H1 (cell line): ENCODE measurements around the gene CADM2. TPM values are rescaled to one million over a fixed set of nuclear protein-coding genes. Genes with fewer than 3 reads are reported as not detected.

Experiments
- BACH1 ChIP-seq: IDR thresholded peaks from 2 replicates; pipeline ENCODE4 v1.6.1; 2012; ENCODE audit warnings: low read length, improper control_type of control experiment
- CHD7 ChIP-seq: fragments of 300-600 bp; sonication (generic); IDR thresholded peaks from 2 replicates; pipeline ENCODE4 v1.7.1; 2012; ENCODE audit warnings: low read length, moderate library complexity, mild to moderate bottlenecking, inconsistent platforms; ENCODE audit not compliant: insufficient replicate concordance
- EP300 ChIP-seq, 2 experiments: IDR thresholded peaks; 1 replicate in 1 of 2; 2 replicates in 1 of 2; pipeline ENCODE4 v1.6.1; 2011 to 2012; ENCODE audit warnings: low read depth in 2 of 2, low read length in 2 of 2, mild to moderate bottlenecking in 2 of 2, borderline replicate concordance in 1 of 2, inconsistent platforms in 1 of 2, moderate library complexity in 1 of 2
- HDAC2 ChIP-seq, 2 experiments: fragments of 300-600 bp in 1 of 2; sonication (generic) in 1 of 2; IDR thresholded peaks; 2 replicates each; pipeline ENCODE4 v1.6.1; 2011 to 2012; ENCODE audit warnings: low read depth in 2 of 2, low read length in 2 of 2, mild to moderate bottlenecking in 2 of 2, moderate library complexity in 2 of 2, borderline replicate concordance in 1 of 2, inconsistent platforms in 1 of 2
- JUND ChIP-seq: IDR thresholded peaks from 2 replicates; pipeline ENCODE4 v1.6.1; 2011; ENCODE audit warnings: mild to moderate bottlenecking, improper control_type of control experiment, low read length
- SUZ12 ChIP-seq: fragments of 200-600 bp; sonication (generic); IDR thresholded peaks from 2 replicates; pipeline ENCODE4 v1.6.1; 2012; ENCODE audit warnings: mild to moderate bottlenecking, inconsistent platforms, low read length, moderate library complexity, mixed read lengths
- polyA plus RNA-seq, 7 experiments: library from polyadenylated mRNA; depleted of rRNA in 3 of 7; stranded (reverse) in 5 of 7; unstranded in 2 of 7; fragments of >200 nt in 5 of 7; fragments of 200-250 nt in 2 of 7; gene quantifications; 1 replicate in 5 of 7; 2 replicates in 1 of 7; 4 replicates in 1 of 7; pipeline versions ENCODE4 v1.2.1 to v1.2.3, GENCODE V29; 2011 to 2013; ENCODE audit warnings: missing spikeins in 2 of 7, mixed read lengths in 2 of 7
- total RNA-seq: library from RNA; stranded (reverse); fragmentation: NEBNext Ultra II Directional; extraction: Animal tissue kit (Norgen Biotek cat#: 25700); gene quantifications from 2 replicates; pipeline ENCODE4 v1.2.1, GENCODE V29; 2021

Gene CADM2
- total and polyA plus RNA-seq, 2 of the 8 experiments (the other 6 are each of a cell fraction or from before 2014, with no cell fraction given): 14.9 to 20.9 TPM

- TF ChIP-seq HDAC2 (IDR thresholded peaks at IDR 0.05; ENCODE audit: borderline replicate concordance in 1 of 2, low read depth in 2 of 2, low read length in 2 of 2) (no peak), EP300 (IDR thresholded peaks at IDR 0.05; ENCODE audit: borderline replicate concordance in 1 of 2, low read depth in 2 of 2, low read length in 2 of 2) (no peak), BACH1 (no peak), SUZ12 (no peak), JUND (no peak), CHD7 (no peak)
These were observed 747.3 kb downstream of the CADM2 start (continued) for GRCh38 chr3:85706130-85706529.
